Endothelial cell of umbilical vein (primary cell): ENCODE results near the gene TRPC4AP. TPM values are rescaled to one million over a fixed set of nuclear protein-coding genes. Genes with fewer than 3 reads are reported as not detected.

Experiments used
- BruUV-seq: library from RNA; stranded (reverse); fragments of 400-500 nt; replicated peaks from 2 replicates; lab custom pipeline; 2021; lab: Mats Ljungman, UMichigan
- CTCF ChIA-PET: fragments of 300-600, 350-600 bp; sonication (Branson Sonifier 250); formaldehyde crosslinking; loops from one replicate; lab custom pipeline; 2021; ENCODE audit warnings: antibody characterized with exemption, inconsistent platforms; lab: Charles Lee
- POLR2A ChIA-PET: fragments of 300-600, 350-600 bp; sonication (Branson Sonifier 250); formaldehyde crosslinking; loops from one replicate; lab custom pipeline; 2021; ENCODE audit warnings: antibody characterized with exemption, inconsistent platforms; lab: Charles Lee
- DNase-seq: peaks from one replicate; pipeline ENCODE4 v3.0.0-alpha.2; 2011; ENCODE audit warnings: low read depth, low spot score
- FAIRE-seq: peaks from 2 replicates; lab custom pipeline; 2011; peaks lifted over from hg19 to GRCh38; lab: Jason Lieb, UNC
- H2AFZ ChIP-seq: 2 replicates; pipeline ENCODE4 v1.6.0; 2012; ENCODE audit warnings: low read depth, low read length, control low read depth, inconsistent platforms
- H3K27ac ChIP-seq: 2 replicates; pipeline ENCODE4 v1.5.1; 2011; ENCODE audit warnings: low read depth, mild to moderate bottlenecking, control low read depth, low read length, moderate library complexity; ENCODE audit not compliant: insufficient read depth
- H3K27me3 ChIP-seq, 2 experiments: 2 replicates each; pipeline versions ENCODE4 v1.6.0 to v1.6.1; 2011; ENCODE audit warnings: low read length in 2 of 2, mixed read lengths in 1 of 2; ENCODE audit not compliant: control insufficient read depth in 2 of 2, insufficient read depth in 2 of 2
- H3K36me3 ChIP-seq, 2 experiments: 2 replicates in 1 of 2; 3 replicates in 1 of 2; pipeline ENCODE4 v1.5.1; 2011; ENCODE audit warnings: low read length in 2 of 2, mild to moderate bottlenecking in 1 of 2, moderate library complexity in 1 of 2; ENCODE audit not compliant: control insufficient read depth in 2 of 2, insufficient read depth in 2 of 2; ENCODE audit errors: extremely low read depth in 1 of 2
- H3K4me1 ChIP-seq: 3 replicates; pipeline ENCODE4 v1.5.1; 2011; ENCODE audit warnings: mild to moderate bottlenecking, low read length; ENCODE audit not compliant: control insufficient read depth, insufficient read depth; ENCODE audit errors: extremely low read depth
- H3K4me2 ChIP-seq: 2 replicates; pipeline ENCODE4 v1.6.1; 2011; ENCODE audit warnings: low read length, control low read depth, mixed read lengths; ENCODE audit not compliant: insufficient read depth
- H3K4me3 ChIP-seq, 3 experiments: fragments of 200-600 bp in 1 of 3; sonication (generic), shearing (Covaris generic) in 1 of 3; replicated peaks in 1 of 3; 2 replicates each; pipeline ENCODE4 v1.5.1; 2011 to 2016; ENCODE audit warnings: control low read depth in 3 of 3, low read length in 3 of 3, mild to moderate bottlenecking in 2 of 3, inconsistent platforms in 1 of 3, low read depth in 1 of 3, moderate library complexity in 1 of 3; ENCODE audit not compliant: insufficient read depth in 1 of 3
- H3K79me2 ChIP-seq: 2 replicates; pipeline ENCODE4 v1.6.0; 2012; ENCODE audit warnings: low read length, inconsistent platforms; ENCODE audit not compliant: control insufficient read depth, insufficient read depth
- H3K9ac ChIP-seq: replicated peaks from 2 replicates; pipeline ENCODE3; 2011; ENCODE audit warnings: low read length, control low read depth; ENCODE audit not compliant: insufficient read depth; ENCODE audit errors: extremely low read depth
- H3K9me1 ChIP-seq: replicated peaks from 3 replicates; pipeline ENCODE4 v1.6.0; 2011; ENCODE audit warnings: mild to moderate bottlenecking, low read length; ENCODE audit not compliant: control insufficient read depth, insufficient read depth; ENCODE audit errors: extremely low read depth
- H3K9me3 ChIP-seq: replicated peaks from 2 replicates; pipeline ENCODE4 v1.5.1; 2012; ENCODE audit warnings: low read length, inconsistent platforms; ENCODE audit not compliant: control insufficient read depth, insufficient read depth
- H4K20me1 ChIP-seq: replicated peaks from 2 replicates; pipeline ENCODE3; 2011; ENCODE audit warnings: mild to moderate bottlenecking, low read length; ENCODE audit not compliant: control insufficient read depth, insufficient read depth; ENCODE audit errors: extremely low read depth
- EZH2 ChIP-seq: IDR thresholded peaks from 2 replicates; pipeline ENCODE4 v1.6.1; 2012; ENCODE audit warnings: borderline replicate concordance, low read depth, mild to moderate bottlenecking, moderate library complexity, low read length, inconsistent platforms; ENCODE audit not compliant: severe bottlenecking
- FOS ChIP-seq: IDR thresholded peaks from 2 replicates; pipeline ENCODE4 v1.6.1; 2011; ENCODE audit warnings: mild to moderate bottlenecking, low read length, moderate library complexity, borderline replicate concordance; ENCODE audit not compliant: insufficient read depth
- GATA2 ChIP-seq: IDR thresholded peaks from 2 replicates; pipeline ENCODE4 v1.7.0; 2011; ENCODE audit warnings: low read depth, mild to moderate bottlenecking, moderate library complexity, mixed read lengths, low read length; ENCODE audit not compliant: insufficient read length, insufficient read depth
- JUN ChIP-seq: IDR thresholded peaks from 2 replicates; pipeline ENCODE4 v1.6.1; 2011; ENCODE audit warnings: borderline replicate concordance, low read depth; ENCODE audit not compliant: insufficient read length, insufficient read depth
- MAX ChIP-seq: IDR thresholded peaks from 2 replicates; pipeline ENCODE4 v1.6.1; 2011; ENCODE audit not compliant: insufficient read depth, insufficient read length
- MYC ChIP-seq: IDR thresholded peaks from one replicate; pipeline ENCODE4 v1.6.1; 2011; ENCODE audit warnings: mild to moderate bottlenecking, low read depth, low read length
- POLR2A ChIP-seq: IDR thresholded peaks from 2 replicates; pipeline ENCODE4 v1.6.1; 2012; ENCODE audit warnings: low read depth, mild to moderate bottlenecking, control low read depth, low read length
- POLR2AphosphoS5 ChIP-seq: IDR thresholded peaks from 2 replicates; pipeline ENCODE4 v1.6.1; 2012; ENCODE audit warnings: low read depth, mild to moderate bottlenecking, control low read depth, low read length, moderate library complexity; ENCODE audit not compliant: insufficient read depth
- dilution Hi-C: fragments of 300-500 bp; cut with MboI; formaldehyde crosslinking; loops from one replicate; pipeline ENCODE4 v1.15.0; 2019; ENCODE audit warnings: low sequenced_read_pairs; ENCODE audit not compliant: extremely low pct_ligation_motif_present
- intact Hi-C: fragments of 100-400 bp; cut with micrococcal nuclease; formaldehyde crosslinking; loops from one replicate; pipeline ENCODE4 v1.10.0; 2022
- polyA plus RNA-seq, 4 experiments: library from polyadenylated mRNA; depleted of rRNA in 3 of 4; stranded (reverse) in 3 of 4; unstranded in 1 of 4; fragments of >200 nt; gene quantifications; 2 replicates each; pipeline versions ENCODE4 v1.2.1 to v1.2.3, GENCODE V29; 2011 to 2012; ENCODE audit warnings: missing spikeins in 1 of 4
- total RNA-seq: library from RNA; stranded (reverse); gene quantifications from 2 replicates; pipeline ENCODE4 v1.2.3, GENCODE V29; 2021
- TF ChIP-seq, protein P1 (sequence below), 2 donors: IDR thresholded peaks; 1 replicate in 1 of 2; 2 replicates in 1 of 2; pipeline ENCODE4 v1.5.1; 2011; ENCODE audit warnings: low read length in 2 of 2, mild to moderate bottlenecking in 2 of 2, moderate library complexity in 2 of 2, control low read depth in 1 of 2, inconsistent platforms in 1 of 2, low read depth in 1 of 2; ENCODE audit not compliant: insufficient read depth in 1 of 2; ENCODE audit errors: extremely low read depth in 1 of 2

TRPC4AP gene
- total and polyA plus RNA-seq, 2 donors (not counting 3 experiments of a cell fraction or from before 2014, with no cell fraction given) = 89.0 to 103 TPM

DNA sequence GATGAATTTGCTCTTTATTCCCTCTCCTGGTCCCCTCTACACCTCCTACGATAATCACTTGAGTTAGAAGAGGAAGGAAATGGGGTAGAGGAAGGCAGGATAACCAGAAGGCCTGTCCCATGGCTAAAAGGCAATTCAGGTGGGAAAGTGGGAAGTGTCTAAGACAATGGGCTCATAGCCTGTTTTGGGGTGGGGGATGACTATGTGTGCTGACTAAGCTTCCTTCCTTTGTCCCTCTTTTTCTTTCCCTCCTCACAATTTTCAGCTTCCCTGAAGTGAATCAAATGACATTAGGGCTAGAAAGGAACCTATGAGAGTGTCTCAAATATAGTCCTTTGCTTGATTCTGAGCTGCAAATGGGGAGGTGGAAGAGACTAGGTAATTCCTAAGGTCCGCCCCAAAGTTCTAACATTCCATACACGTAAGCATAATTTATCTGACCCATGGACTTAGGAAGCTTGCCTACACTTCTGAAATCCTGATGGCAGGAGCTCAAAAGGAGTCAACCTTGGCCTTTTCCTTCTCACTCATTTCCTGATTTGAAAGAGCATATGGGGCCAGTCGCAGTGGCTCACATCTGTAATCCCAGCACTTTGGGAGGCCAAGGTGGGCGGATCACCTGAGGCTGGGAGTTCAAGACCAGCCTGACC, 30.3 kb upstream of the TRPC4AP start:
- POLR2A ChIA-PET = interaction anchor here (0.6 kb wide), 1 partner anchor 27 kb away, joined by 8 read pairs; no protein-coding TSS in a partner anchor
- dilution Hi-C loops (no loop called here), intact Hi-C loops (no loop called here)
- Histone ChIP-seq H3K27me3 (no peaks in the 10 kb centered on the region), H3K4me1 (peaks cover 41% of the 10 kb centered on the region), H2AFZ (no peak overlapping the region), H3K9ac (no peak overlapping the region), H3K9me3 (no peaks in the 10 kb centered on the region), H3K9me1 (no peaks in the 10 kb centered on the region), H3K79me2 (no peaks in the 10 kb centered on the region), H3K4me3 (no peak overlapping the region), H3K27ac (peak overlapping the region; percentile 67), H3K4me2 (peak overlapping the region; percentile 4), H4K20me1 (no peaks in the 10 kb centered on the region), H3K36me3 (peaks cover 7 to 12% of the 10 kb centered on the region in 2 experiments)
- BruUV-seq = no TSS peak
- TF ChIP-seq, protein P1, sequence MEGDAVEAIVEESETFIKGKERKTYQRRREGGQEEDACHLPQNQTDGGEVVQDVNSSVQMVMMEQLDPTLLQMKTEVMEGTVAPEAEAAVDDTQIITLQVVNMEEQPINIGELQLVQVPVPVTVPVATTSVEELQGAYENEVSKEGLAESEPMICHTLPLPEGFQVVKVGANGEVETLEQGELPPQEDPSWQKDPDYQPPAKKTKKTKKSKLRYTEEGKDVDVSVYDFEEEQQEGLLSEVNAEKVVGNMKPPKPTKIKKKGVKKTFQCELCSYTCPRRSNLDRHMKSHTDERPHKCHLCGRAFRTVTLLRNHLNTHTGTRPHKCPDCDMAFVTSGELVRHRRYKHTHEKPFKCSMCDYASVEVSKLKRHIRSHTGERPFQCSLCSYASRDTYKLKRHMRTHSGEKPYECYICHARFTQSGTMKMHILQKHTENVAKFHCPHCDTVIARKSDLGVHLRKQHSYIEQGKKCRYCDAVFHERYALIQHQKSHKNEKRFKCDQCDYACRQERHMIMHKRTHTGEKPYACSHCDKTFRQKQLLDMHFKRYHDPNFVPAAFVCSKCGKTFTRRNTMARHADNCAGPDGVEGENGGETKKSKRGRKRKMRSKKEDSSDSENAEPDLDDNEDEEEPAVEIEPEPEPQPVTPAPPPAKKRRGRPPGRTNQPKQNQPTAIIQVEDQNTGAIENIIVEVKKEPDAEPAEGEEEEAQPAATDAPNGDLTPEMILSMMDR (IDR thresholded peaks at IDR 0.05; ENCODE audit: extremely low read depth in 1 of 2, insufficient read depth in 1 of 2, low read depth in 1 of 2, low read length in 2 of 2) = no peak
- TF ChIP-seq FOS (peak; percentile 90), POLR2A (no peak), MYC (no peak), GATA2 (peak; percentile 48), EZH2 (no peak), POLR2AphosphoS5 (peak; percentile 58), JUN (peak; percentile 84), MAX (no peak)
- FAIRE-seq (peak; percentile 97), DNase-seq (peak; percentile 68)
- CTCF ChIA-PET = interaction anchor here (1.0 to 3.0 kb wide), 7 partner anchors 14 to 184 kb away, joined by 3 to 64 read pairs (median 4); no protein-coding TSS in a partner anchor
